ENCODE data around the gene COASY.

DNA sequence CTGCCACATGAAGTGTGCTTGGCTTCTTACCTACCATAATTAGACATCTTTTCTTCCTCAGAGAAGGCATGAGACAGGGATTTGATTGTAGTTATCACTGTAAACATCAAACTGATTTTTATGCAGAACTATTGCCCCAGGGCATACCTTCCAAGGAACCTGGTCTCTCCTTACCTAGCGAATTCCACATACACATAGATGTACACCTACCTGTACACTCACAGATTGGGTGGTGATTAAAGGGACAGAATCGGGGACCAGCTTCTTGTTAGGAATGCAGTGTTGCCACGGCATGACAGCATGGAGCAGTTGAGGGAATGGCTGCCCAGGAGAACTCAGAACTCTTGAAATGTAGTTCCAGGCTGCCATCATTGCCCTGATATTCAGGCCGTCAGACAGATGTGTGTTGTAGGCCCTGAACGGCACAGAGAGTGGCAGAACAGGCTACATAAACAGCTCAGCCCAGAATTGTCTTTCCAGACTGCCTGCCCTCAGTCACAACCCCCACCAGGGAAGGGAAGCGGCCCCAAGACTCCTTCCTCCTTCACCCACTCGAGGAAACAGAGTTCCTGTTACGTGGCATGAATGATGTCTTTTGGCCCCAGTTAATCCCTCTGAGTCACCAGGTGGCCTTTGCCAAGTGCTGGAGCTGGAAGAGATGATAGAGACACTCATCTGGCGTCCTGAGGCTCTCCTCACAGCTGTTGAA, 43.7 kb upstream of the COASY start:
- no peak for TF ChIP-seq CTCF (IDR thresholded peaks at IDR 0.05; ENCODE audit: low read length)
- no peak for TF ChIP-seq EZH2 (optimal IDR thresholded peaks at IDR 0.05; ENCODE audit: low read depth, low read length)
